Measurements from ENCODE around the gene BTG2.

The BTG2 gene

DNA sequence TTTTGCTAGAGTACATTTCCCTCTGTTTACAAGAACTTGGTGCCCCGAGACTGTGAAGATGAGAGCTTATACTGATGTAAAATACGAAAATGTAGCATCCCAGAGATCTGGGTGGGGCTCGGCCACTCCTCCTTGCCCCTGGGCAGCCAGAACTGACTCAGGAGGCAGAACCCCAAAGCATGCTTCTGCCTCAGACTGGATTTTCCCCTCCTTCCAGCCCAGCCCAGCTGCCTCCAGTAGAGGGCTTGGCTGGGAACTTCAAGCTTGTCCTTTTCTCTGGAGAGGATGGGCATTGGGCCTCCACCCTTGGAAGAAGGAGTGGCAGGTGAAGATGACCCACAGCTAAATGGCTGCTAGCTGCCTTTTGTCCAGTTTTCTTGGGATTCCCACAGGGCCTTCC lies 24.3 kb upstream of the BTG2 start:
- no peaks in the 10 kb centered on the region for H3K27me3 Mint-ChIP-seq
- no peak for DNase-seq
- H3K4me1 Mint-ChIP-seq = peaks cover 54% of the 10 kb centered on the region
- H3K4me3 Mint-ChIP-seq = no peak overlapping the region
- H3K9me3 Mint-ChIP-seq = no peaks in the 10 kb centered on the region
- CTCF ChIA-PET = interaction anchor here (1.0 to 2.0 kb wide), 5 partner anchors 8 to 58 kb away, joined by 3 to 9 read pairs (median 6); no protein-coding TSS in a partner anchor
- H3K36me3 Mint-ChIP-seq = no peaks in the 10 kb centered on the region
- no peak overlapping the region for H3K27ac Mint-ChIP-seq

DNA sequence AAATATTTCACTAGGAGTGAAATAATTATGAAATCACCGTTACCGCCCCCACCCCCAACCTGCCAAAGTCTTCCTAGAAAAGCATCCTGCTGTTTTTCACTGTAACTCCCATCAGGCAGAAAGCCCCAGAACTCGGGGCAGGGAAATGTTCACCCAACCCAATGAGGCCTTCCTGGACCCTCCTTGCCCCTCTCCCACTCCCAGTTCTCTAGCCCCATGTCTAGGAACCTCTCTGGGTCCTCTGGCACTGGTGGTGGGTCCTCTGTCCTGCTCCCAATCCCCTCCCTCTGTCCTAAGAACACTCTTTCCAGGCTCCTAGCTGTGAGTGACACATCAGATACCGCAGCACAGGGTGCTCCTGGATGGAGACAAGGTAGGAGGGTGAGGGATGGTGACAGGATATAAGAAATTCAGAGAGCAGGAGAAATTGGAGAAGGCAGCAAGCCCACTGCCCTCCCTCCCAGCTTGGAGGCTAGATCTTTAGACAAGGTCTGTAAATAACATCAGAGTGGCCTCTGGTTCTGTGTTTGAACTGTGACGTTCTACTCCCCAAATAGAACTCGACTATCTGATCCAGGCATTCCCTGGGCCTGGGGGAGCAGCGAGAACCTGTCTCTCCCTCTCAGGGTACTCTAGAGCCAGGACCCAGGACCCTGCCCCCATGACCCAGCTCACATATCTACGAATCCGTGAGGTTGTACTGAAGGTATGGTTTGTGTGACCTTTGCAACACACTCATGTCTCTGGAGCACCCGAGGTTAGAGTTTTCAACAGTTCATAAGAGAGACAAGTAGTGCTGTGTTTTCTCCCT lies 23.3 kb upstream of the BTG2 start:
- Mint-ChIP-seq H3K36me3 (no peaks in the 10 kb centered on the region), H3K9me3 (no peaks in the 10 kb centered on the region), H3K27me3 (no peaks in the 10 kb centered on the region), H3K27ac (no peak overlapping the region), H3K4me1 (peaks cover 56% of the 10 kb centered on the region), H3K4me3 (no peak overlapping the region)
- CTCF ChIA-PET = interaction anchor here (0.9 to 2.2 kb wide), 6 partner anchors 9 to 57 kb away, joined by 3 to 8 read pairs (median 5); no protein-coding TSS in a partner anchor
- no peak for DNase-seq

DNA sequence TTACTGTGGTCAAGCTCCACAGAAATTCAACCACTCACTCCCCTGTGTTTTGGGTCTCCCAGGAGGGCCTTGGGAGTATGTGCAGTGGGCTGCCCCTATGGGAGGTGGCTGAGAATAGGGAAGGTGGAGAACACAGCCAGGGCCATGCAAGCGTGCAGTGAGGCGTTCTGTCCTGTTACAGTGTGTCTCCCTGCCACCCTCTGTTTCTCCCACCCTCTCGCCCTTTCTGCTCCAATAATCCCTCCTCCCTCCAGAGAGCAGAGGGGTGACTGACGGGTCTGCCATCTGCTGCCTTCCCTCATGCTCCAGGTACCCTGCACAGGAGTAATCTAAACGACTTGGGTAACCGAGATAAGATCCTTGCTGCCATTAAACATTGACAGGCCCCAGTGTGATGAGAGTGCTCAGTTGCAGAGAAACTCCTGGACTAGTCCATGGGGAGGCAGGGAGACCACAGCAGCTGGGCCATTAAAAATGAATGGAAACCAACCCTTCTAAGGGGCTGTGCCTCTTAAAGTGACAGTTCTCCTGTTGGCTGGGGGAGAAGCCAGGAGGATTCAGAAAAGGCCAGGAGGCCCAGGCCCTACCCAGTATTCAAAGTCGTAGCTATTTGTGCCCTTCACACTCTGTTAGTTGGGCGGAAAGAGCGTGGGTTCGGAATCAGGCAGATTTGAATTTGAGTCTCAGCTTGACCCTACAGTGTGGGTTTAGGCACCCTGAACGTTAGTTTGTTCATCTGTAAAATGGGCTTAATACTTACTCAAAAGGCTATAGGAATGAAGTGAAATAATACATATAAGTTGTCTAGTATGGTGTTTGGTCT lies 22.4 kb upstream of the BTG2 start:
- no peaks in the 10 kb centered on the region for H3K9me3 Mint-ChIP-seq
- no peaks in the 10 kb centered on the region for H3K36me3 Mint-ChIP-seq
- H3K4me3 Mint-ChIP-seq = no peak overlapping the region
- H3K4me1 Mint-ChIP-seq = peaks cover 56% of the 10 kb centered on the region
- no peak for DNase-seq
- CTCF ChIA-PET = interaction anchor here (0.7 to 2.2 kb wide), 3 partner anchors 10 to 45 kb away, joined by 3 to 8 read pairs (median 3); no protein-coding TSS in a partner anchor
- H3K27me3 Mint-ChIP-seq = no peaks in the 10 kb centered on the region
- H3K27ac Mint-ChIP-seq = no peak overlapping the region

DNA sequence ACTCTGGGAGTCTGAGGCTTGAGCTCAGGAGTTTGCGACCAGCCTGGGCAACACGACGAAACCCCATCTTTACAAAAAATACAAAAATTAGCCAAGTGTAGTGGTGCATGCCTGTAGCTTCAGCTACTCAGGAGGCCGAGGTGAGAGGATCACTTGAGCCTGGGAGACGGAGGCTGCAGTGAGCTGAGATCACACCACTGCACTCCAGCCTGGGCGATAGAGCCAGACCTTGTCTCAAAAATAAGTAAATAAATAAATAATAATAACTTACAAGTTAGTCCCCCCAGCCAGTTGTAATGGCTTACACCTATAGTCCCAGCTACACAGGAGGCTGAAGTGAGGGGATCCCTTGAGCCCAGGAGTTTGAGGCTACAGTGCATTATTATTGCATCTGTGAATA lies 21.7 kb upstream of the BTG2 start:
- H3K4me3 Mint-ChIP-seq = no peak overlapping the region
- no peaks in the 10 kb centered on the region for H3K36me3 Mint-ChIP-seq
- CTCF ChIA-PET = interaction anchor here (0.7 to 2.2 kb wide), 3 partner anchors 11 to 44 kb away, joined by 3 to 8 read pairs (median 3); no protein-coding TSS in a partner anchor
- no peaks in the 10 kb centered on the region for H3K9me3 Mint-ChIP-seq
- H3K4me1 Mint-ChIP-seq = peaks cover 56% of the 10 kb centered on the region
- no peak overlapping the region for H3K27ac Mint-ChIP-seq
- no peak for DNase-seq
- no peaks in the 10 kb centered on the region for H3K27me3 Mint-ChIP-seq

DNA sequence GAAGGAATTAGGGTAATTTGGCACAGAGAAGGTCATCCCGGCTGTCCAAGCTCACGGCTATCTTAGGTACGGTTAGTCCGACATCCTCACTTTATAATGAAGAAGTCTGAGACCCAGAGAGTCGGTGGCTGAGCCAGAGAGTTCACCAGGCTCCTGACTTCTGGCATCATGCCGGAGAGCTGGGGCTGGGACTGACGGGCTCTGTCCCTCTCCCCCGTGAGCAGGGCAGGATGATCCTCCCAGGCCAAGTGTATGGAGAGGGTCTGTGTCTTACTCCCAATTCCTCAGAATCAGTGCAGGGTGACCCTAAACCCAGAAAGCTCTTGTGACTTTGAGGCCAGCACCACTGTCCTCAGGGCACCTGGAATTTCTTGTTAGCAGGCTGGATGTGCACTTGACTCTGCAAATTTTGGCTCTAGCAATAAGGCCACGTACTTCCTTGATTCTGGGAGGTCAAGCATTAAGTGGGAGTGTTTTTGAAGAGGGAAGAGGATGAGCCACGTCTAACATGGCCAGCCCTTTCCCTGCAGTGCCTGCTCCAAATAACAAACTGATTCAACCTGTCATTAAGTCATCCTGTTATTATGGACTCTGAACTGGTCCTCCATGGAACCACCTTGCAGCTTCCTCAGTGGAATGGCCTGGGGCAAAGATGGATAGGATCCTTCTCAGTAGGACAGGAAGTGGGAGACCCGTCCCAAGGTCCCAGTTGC lies 20.8 kb upstream of the BTG2 start:
- no peaks in the 10 kb centered on the region for H3K27me3 Mint-ChIP-seq

DNA sequence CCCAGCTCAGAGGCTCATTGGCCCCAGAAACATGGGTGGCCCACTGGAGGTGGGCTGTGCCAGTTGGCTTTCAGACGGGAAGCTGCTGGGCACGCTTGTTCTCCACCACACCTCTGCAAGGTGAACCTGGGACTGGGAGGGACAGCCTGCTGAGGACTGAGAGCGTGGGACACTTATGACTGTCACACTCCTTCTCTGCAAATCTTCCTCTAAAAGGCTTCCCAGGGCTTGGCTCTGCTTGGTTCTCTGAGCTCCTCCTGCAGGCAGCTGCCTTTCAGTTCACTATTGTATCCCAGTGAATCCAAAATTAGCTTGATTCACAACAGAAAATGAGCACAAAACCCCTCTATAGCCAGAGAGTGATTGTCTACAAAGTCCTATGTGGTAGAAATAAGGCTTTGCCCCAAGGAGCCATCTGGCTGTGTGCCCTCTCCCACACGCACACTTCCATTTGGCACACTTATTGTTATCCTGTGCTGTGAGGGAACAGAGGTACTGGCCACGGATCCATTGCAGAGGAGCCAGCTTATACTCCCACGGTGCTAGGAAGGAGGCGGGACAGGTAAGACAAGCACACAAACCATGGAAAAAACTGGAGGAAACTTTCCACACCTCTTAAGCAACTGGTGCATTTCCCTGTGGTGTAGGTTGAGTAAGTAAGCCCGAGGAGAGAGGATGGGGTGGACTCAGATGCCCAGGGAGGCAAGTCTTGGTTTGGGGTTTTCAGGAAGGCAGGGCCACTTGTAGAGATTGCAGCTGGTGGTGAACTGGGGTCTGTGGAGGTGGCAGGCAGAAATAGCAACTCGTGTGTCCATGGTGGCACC lies 18.9 kb upstream of the BTG2 start:
- Mint-ChIP-seq H3K9me3 (no peaks in the 10 kb centered on the region), H3K27me3 (no peaks in the 10 kb centered on the region), H3K27ac (peak overlapping the region; percentile 100), H3K36me3 (no peaks in the 10 kb centered on the region), H3K4me3 (peak overlapping the region; percentile 61), H3K4me1 (peaks cover 73% of the 10 kb centered on the region)
- CTCF ChIA-PET = interaction anchor here (0.6 to 7.8 kb wide), 11 partner anchors 9 to 202 kb away, joined by 3 to 71 read pairs (median 7); no protein-coding TSS in a partner anchor
- DNase-seq = peak; percentile 32

More for the DNA sequence above, 20.8 kb upstream of the BTG2 start:
- Mint-ChIP-seq H3K4me1 (peaks cover 60% of the 10 kb centered on the region), H3K9me3 (no peaks in the 10 kb centered on the region), H3K4me3 (no peak overlapping the region), H3K36me3 (no peaks in the 10 kb centered on the region), H3K27ac (no peak overlapping the region)
- DNase-seq = no peak
- CTCF ChIA-PET = interaction anchor here (2.2 to 7.2 kb wide), 2 partner anchors 7 to 12 kb away, joined by 8 to 71 read pairs; no protein-coding TSS in a partner anchor

DNA sequence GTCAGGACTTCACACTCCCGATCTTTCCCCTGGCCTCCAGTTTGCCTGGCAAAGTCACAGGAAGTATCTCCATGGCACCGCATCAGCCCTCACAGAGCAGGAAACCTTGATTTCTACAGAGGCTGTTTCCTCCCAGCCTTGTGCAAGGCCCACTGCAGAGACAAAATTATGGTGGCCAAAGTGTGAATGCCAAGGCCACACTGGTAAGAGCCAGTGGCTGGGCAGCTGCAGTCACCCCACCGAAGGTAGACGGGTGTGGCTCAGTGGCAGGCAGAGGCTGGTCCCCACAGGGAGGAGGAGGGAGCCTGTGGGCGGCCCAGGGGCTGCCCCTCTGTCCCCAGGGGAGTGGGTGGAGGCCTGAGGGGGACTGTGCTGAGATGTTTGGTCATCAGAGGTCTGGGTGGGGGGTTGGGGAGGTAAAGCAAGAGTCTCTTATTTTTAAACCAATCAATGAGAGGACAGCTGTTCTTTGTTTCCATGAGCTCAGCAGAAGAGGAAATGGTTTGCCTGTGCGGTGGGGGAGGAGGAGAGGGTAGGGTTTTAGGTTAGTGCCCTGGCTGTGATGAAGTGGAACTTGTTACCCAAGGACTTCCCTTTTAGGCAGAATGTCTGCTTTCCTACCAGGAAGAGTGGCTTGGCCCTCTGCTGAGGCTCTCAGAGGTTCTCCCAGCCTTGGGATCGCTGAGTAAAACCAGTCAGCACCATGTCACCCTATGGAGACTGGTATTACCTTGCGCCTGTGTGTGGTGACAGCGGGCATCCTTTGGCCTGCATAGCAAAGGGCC lies 18.0 kb upstream of the BTG2 start:
- peaks cover 76% of the 10 kb centered on the region for H3K4me1 Mint-ChIP-seq
- H3K9me3 Mint-ChIP-seq = no peaks in the 10 kb centered on the region
- H3K36me3 Mint-ChIP-seq = no peaks in the 10 kb centered on the region
- no peaks in the 10 kb centered on the region for H3K27me3 Mint-ChIP-seq
- peak overlapping the region; percentile 100 for H3K27ac Mint-ChIP-seq
- CTCF ChIA-PET = interaction anchor here (0.6 to 7.8 kb wide), 13 partner anchors 10 to 201 kb away, joined by 3 to 71 read pairs (median 6); no protein-coding TSS in a partner anchor
- peak overlapping the region; percentile 61 for H3K4me3 Mint-ChIP-seq
- DNase-seq = peak; percentile 90

DNA sequence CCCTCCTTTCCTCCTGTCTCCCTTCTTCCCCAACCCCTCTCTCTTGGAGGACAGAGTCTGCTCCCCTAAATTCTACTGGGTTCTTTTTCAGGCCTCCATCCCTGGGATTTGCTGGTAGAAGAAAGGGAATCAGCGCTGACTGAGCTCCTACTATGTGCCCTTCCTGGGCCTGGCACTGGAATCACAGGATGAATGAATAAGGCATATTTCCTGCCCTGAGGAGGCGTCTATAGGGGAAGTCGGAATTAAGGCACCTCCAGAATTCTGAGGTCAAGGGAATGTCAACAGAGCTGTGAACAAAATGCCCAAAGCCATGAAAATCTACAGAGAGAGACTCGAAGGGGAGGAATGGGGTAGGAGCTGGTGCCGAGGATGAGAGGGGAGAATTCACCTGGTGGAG lies 17.4 kb upstream of the BTG2 start:
- H3K27me3 Mint-ChIP-seq = no peaks in the 10 kb centered on the region
- no peaks in the 10 kb centered on the region for H3K36me3 Mint-ChIP-seq
- no peaks in the 10 kb centered on the region for H3K9me3 Mint-ChIP-seq
- CTCF ChIA-PET = interaction anchor here (0.6 to 7.8 kb wide), 8 partner anchors 11 to 55 kb away, joined by 3 to 71 read pairs (median 6); no protein-coding TSS in a partner anchor
- DNase-seq = no peak
- H3K4me3 Mint-ChIP-seq = peak overlapping the region; percentile 61
- H3K4me1 Mint-ChIP-seq = peaks cover 73% of the 10 kb centered on the region
- peak overlapping the region; percentile 100 for H3K27ac Mint-ChIP-seq

DNA sequence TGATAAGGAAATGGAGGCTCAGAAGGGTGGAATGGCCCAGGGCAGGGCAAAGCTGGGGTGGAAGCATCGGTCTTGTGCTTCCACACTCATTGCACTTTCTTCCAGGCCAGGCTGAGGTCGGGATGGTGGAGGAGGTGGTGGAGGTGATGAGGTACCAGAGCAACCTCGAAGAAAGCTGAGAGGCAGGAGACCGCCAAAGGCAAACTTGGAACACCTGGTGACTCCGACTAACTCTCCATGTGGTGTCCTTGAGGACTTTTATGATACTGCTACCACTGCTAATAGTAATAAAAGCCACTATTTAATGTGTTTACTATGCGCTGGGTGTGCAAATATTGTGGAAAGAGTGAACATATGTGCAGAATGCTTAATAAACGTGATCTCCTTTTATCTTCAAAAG lies 16.9 kb upstream of the BTG2 start:
- no peaks in the 10 kb centered on the region for H3K9me3 Mint-ChIP-seq
- H3K4me3 Mint-ChIP-seq = peak overlapping the region; percentile 61
- peak overlapping the region; percentile 100 for H3K27ac Mint-ChIP-seq
- CTCF ChIA-PET = interaction anchor here (0.7 to 7.8 kb wide), 9 partner anchors 11 to 54 kb away, joined by 3 to 71 read pairs (median 12); no protein-coding TSS in a partner anchor
- no peak for DNase-seq
- no peaks in the 10 kb centered on the region for H3K27me3 Mint-ChIP-seq
- peaks cover 75% of the 10 kb centered on the region for H3K4me1 Mint-ChIP-seq
- no peaks in the 10 kb centered on the region for H3K36me3 Mint-ChIP-seq

DNA sequence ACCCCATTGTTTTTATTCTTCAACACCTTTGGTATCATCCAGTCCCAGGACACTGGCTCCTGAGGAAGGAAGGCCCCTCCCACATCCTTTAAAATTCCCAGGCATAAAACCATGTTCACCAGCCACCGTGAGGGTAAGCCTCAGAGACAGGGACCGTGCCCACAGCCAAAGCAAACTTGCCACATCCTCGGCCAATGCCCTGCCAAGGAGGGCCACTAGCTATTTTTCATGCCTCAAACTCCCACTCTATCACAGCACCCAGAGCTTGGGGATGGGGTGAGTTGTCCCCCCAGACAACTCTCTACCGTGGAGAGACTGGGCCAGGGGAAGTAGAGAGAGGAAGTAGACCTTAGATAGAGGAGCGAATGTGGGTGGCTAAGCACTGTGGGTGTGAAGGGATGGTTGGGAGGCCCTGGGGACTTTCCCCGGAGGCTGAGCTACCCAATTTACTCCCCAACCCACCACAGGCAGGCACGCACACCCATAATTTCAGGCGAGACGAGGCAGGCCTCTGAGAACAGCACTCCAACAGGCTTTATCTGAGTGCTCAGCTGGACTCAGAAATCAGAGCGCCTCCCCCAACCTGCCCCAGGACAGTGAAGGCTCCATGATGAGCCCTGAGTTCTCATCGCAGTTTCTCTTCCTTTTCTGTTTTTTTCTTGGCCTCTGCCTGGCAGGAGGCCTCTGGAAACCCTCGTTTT lies 15.9 kb upstream of the BTG2 start:
- H3K4me1 Mint-ChIP-seq = peaks cover 79% of the 10 kb centered on the region
- no peaks in the 10 kb centered on the region for H3K27me3 Mint-ChIP-seq
- peak overlapping the region; percentile 100 for H3K27ac Mint-ChIP-seq
- CTCF ChIA-PET = interaction anchor here (0.7 to 7.8 kb wide), 9 partner anchors 12 to 199 kb away, joined by 3 to 71 read pairs (median 12); no protein-coding TSS in a partner anchor
- H3K4me3 Mint-ChIP-seq = peak overlapping the region; percentile 76
- H3K9me3 Mint-ChIP-seq = no peaks in the 10 kb centered on the region
- H3K36me3 Mint-ChIP-seq = no peaks in the 10 kb centered on the region
- peak; percentile 93 for DNase-seq

DNA sequence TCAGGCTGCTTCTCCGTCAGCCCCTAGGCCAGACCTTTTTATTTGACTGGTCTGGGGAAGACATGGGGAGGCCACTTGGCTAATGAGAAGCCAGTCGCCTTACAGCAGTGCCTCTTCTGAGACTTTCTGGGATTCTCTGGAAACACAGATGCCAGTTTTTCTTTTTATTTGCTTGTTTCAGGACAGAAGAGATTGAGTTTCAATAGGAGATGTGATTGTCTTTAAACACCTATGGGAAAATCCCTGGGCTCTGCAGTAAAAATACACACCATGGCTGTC lies 15.4 kb upstream of the BTG2 start:
- peak overlapping the region; percentile 100 for H3K27ac Mint-ChIP-seq
- CTCF ChIA-PET = interaction anchor here (0.7 to 7.8 kb wide), 9 partner anchors 13 to 198 kb away, joined by 3 to 71 read pairs (median 12); no protein-coding TSS in a partner anchor

More for the DNA sequence above, 15.4 kb upstream of the BTG2 start:
- H3K4me3 Mint-ChIP-seq = peak overlapping the region; percentile 76
- no peaks in the 10 kb centered on the region for H3K36me3 Mint-ChIP-seq
- H3K9me3 Mint-ChIP-seq = no peaks in the 10 kb centered on the region
- H3K27me3 Mint-ChIP-seq = no peaks in the 10 kb centered on the region
- peaks cover 79% of the 10 kb centered on the region for H3K4me1 Mint-ChIP-seq
- DNase-seq = no peak
